GM23338 (cell line): ENCODE data around the gene SULT2A1. TPM values are rescaled to one million over a fixed set of nuclear protein-coding genes. Genes with fewer than 3 reads are reported as not detected.

ENCODE experiments used
- ATAC-seq: fragments of 200-7000 bp; cut with Tn5 transposase; 3 replicates; pipeline ENCODE4 v1.9.1; 2020
- DNase-seq: peaks from one replicate; pipeline ENCODE4 v3.0.0-alpha.2; 2015; ENCODE audit warnings: low spot score
- H2AFZ ChIP-seq: fragments of 200-600 bp; sonication (generic); 2 replicates; pipeline ENCODE4 v1.8.0; 2016; ENCODE audit warnings: antibody characterized with exemption, mild to moderate bottlenecking, moderate library complexity
- H3F3A ChIP-seq: fragments of 200-600 bp; sonication (generic); replicated peaks from 2 replicates; pipeline ENCODE4 v1.8.0; 2017; ENCODE audit warnings: antibody characterized with exemption, mixed run types, low read depth
- H3K27ac ChIP-seq: fragments of 200-600 bp; sonication (generic); 2 replicates; pipeline ENCODE4 v1.6.1; 2016; ENCODE audit warnings: low read depth
- H3K27me3 ChIP-seq: fragments of 200-600 bp; sonication (generic); 2 replicates; pipeline ENCODE4 v1.8.0; 2016; ENCODE audit warnings: mild to moderate bottlenecking, mixed run types, moderate library complexity; ENCODE audit not compliant: insufficient read depth
- H3K36me3 ChIP-seq: fragments of 200-600 bp; sonication (generic); 2 replicates; pipeline ENCODE4 v1.8.0; 2016; ENCODE audit warnings: mild to moderate bottlenecking; ENCODE audit not compliant: insufficient read depth
- H3K4me1 ChIP-seq: fragments of 200-600 bp; sonication (generic); 2 replicates; pipeline ENCODE4 v1.8.0; 2016; ENCODE audit warnings: mild to moderate bottlenecking, moderate library complexity; ENCODE audit not compliant: insufficient read depth
- H3K4me2 ChIP-seq: fragments of 200-600 bp; sonication (generic); 2 replicates; pipeline ENCODE4 v1.7.1; 2017; ENCODE audit warnings: mixed run types
- H3K4me3 ChIP-seq: fragments of 200-600 bp; sonication (generic); 2 replicates; pipeline ENCODE4 v1.6.1; 2016; ENCODE audit warnings: mixed run types
- H3K79me2 ChIP-seq: fragments of 200-600 bp; sonication (generic); replicated peaks from 2 replicates; pipeline ENCODE4 v1.8.0; 2017; ENCODE audit warnings: mild to moderate bottlenecking; ENCODE audit not compliant: insufficient read depth
- H3K9me2 ChIP-seq: fragments of 200-600 bp; sonication (generic); 2 replicates; pipeline ENCODE4 v1.8.0; 2017; ENCODE audit not compliant: insufficient read depth
- H4K20me1 ChIP-seq: fragments of 200-600 bp; sonication (generic); replicated peaks from 2 replicates; pipeline ENCODE4 v1.8.0; 2017; ENCODE audit warnings: mild to moderate bottlenecking; ENCODE audit not compliant: insufficient read depth
- H3K27ac Mint-ChIP-seq: 2 replicates; pipeline ENCODE4 v1.8.0; 2020; ENCODE audit warnings: inconsistent platforms, mild to moderate bottlenecking, moderate library complexity, mixed read lengths
- H3K27me3 Mint-ChIP-seq: 3 replicates; pipeline ENCODE4 v1.8.0; 2022; ENCODE audit warnings: low read depth, mild to moderate bottlenecking, moderate library complexity, mixed read lengths, inconsistent platforms; ENCODE audit not compliant: insufficient read depth, poor library complexity
- H3K36me3 Mint-ChIP-seq: 3 replicates; pipeline ENCODE4 v1.8.0; 2021; ENCODE audit warnings: low read depth, mild to moderate bottlenecking, inconsistent platforms, moderate library complexity, mixed read lengths
- H3K4me1 Mint-ChIP-seq: 3 replicates; pipeline ENCODE4 v1.8.0; 2020; ENCODE audit warnings: mild to moderate bottlenecking, inconsistent platforms, mixed read lengths
- H3K4me3 Mint-ChIP-seq: 3 replicates; pipeline ENCODE4 v1.8.0; 2021; ENCODE audit warnings: moderate library complexity, mild to moderate bottlenecking, inconsistent platforms, mixed read lengths
- H3K9me3 Mint-ChIP-seq: 3 replicates; pipeline ENCODE4 v1.8.0; 2020; ENCODE audit warnings: moderate library complexity, mild to moderate bottlenecking, inconsistent platforms, mixed read lengths
- CREB1 ChIP-seq: fragments of 250-450 bp; sonication (Bioruptor Pico); IDR thresholded peaks from 2 replicates; pipeline ENCODE4 v1.5.0; 2020; ENCODE audit warnings: low read depth, mild to moderate bottlenecking, moderate library complexity
- CTCF ChIP-seq, 2 experiments: fragments of 200-600 bp in 1 of 2; sonication (generic) in 1 of 2; conservative IDR thresholded peaks; 2 replicates each; pipeline versions ENCODE4 v1.5.1 to v1.6.1; 2016 to 2017; ENCODE audit warnings: antibody characterized with exemption in 2 of 2, low read depth in 2 of 2, mild to moderate bottlenecking in 2 of 2, moderate library complexity in 1 of 2
- EZH2 ChIP-seq: fragments of 200-600 bp; sonication (generic); IDR thresholded peaks from one replicate; pipeline ENCODE4 v1.8.0; 2017; ENCODE audit warnings: antibody characterized with exemption, mild to moderate bottlenecking, low read depth; ENCODE audit not compliant: unreplicated experiment
- EZH2phosphoT487 ChIP-seq: fragments of 200-600 bp; sonication (generic); IDR thresholded peaks from one replicate; pipeline ENCODE4 v1.8.1; 2018; ENCODE audit warnings: antibody characterized with exemption; ENCODE audit not compliant: unreplicated experiment
- JUNB ChIP-seq: IDR thresholded peaks from one replicate; pipeline ENCODE4 v1.6.1; 2016; ENCODE audit warnings: antibody characterized with exemption; ENCODE audit not compliant: unreplicated experiment
- NANOG ChIP-seq: IDR thresholded peaks from 2 replicates; pipeline ENCODE4 v1.6.1; 2016; ENCODE audit warnings: antibody characterized with exemption, borderline replicate concordance
- POLR2AphosphoS5 ChIP-seq: IDR thresholded peaks from 2 replicates; pipeline ENCODE4 v1.6.1; 2016; ENCODE audit warnings: antibody characterized with exemption, low read depth
- REST ChIP-seq: IDR thresholded peaks from one replicate; pipeline ENCODE4 v1.6.1; 2018; ENCODE audit warnings: antibody characterized with exemption; ENCODE audit not compliant: unreplicated experiment
- STAT1 ChIP-seq: IDR thresholded peaks from one replicate; pipeline ENCODE4 v1.6.1; 2016; ENCODE audit warnings: antibody characterized with exemption; ENCODE audit not compliant: unreplicated experiment
- ZNF114 ChIP-seq: fragments of 250-450 bp; sonication (Bioruptor Pico); IDR thresholded peaks from 2 replicates; pipeline ENCODE4 v1.5.0; 2020; ENCODE audit warnings: mild to moderate bottlenecking, moderate library complexity
- ZNF331 ChIP-seq: fragments of 250-450 bp; sonication (Bioruptor Pico); IDR thresholded peaks from 2 replicates; pipeline ENCODE4 v1.5.0; 2020; ENCODE audit warnings: low read depth, mild to moderate bottlenecking, moderate library complexity
- ZNF462 ChIP-seq: fragments of 250-450 bp; sonication (Bioruptor Pico); IDR thresholded peaks from 2 replicates; pipeline ENCODE4 v1.5.0; 2020; ENCODE audit warnings: mild to moderate bottlenecking, moderate library complexity
- polyA plus RNA-seq: library from polyadenylated mRNA; unstranded; fragments of >200 nt; fragmentation: Nextera tagmentation; extraction: Ambion mirVana; gene quantifications from 2 replicates; pipeline ENCODE4 v1.2.1, GENCODE V29; 2016
- total RNA-seq: library from RNA; depleted of rRNA; stranded (reverse); fragments of >200 nt; shearing (Covaris generic); gene quantifications from 2 replicates; pipeline ENCODE4 v1.2.3, GENCODE V29; 2014
- TF ChIP-seq, protein P1 (sequence below): IDR thresholded peaks from 2 replicates; pipeline ENCODE4 v1.6.1; 2016; ENCODE audit warnings: antibody characterized with exemption

SULT2A1 gene
- total and polyA plus RNA-seq, 2 experiments from 2014 or later = not detected

GRCh38 chr19:47848425-47848822 is 37.7 kb downstream of the SULT2A1 start:
- no peaks in the 10 kb centered on the region for H3K27me3 ChIP-seq
- H3K27ac Mint-ChIP-seq = peak overlapping the region; percentile 96
- H3K27ac ChIP-seq = peak overlapping the region; percentile 98
- H3K9me2 ChIP-seq = no peaks in the 10 kb centered on the region
- no peaks in the 10 kb centered on the region for H3K36me3 ChIP-seq
- peak overlapping the region; percentile 79 for H2AFZ ChIP-seq
- DNase-seq (no peak), ATAC-seq (no peak)
- peak overlapping the region; percentile 64 for H3K4me3 Mint-ChIP-seq
- H3K9me3 Mint-ChIP-seq = peaks cover 3% of the 10 kb centered on the region; the same call in 1 of the 3 replicates
- peaks cover 33% of the 10 kb centered on the region for H3K4me1 Mint-ChIP-seq
- no peaks in the 10 kb centered on the region for H3K79me2 ChIP-seq
- no peak for TF ChIP-seq EZH2phosphoT487
- TF ChIP-seq CREB1 (CRISPR knock-in tag) = no peak
- TF ChIP-seq EZH2 = no peak
- TF ChIP-seq STAT1 = no peak
- TF ChIP-seq, protein P1, sequence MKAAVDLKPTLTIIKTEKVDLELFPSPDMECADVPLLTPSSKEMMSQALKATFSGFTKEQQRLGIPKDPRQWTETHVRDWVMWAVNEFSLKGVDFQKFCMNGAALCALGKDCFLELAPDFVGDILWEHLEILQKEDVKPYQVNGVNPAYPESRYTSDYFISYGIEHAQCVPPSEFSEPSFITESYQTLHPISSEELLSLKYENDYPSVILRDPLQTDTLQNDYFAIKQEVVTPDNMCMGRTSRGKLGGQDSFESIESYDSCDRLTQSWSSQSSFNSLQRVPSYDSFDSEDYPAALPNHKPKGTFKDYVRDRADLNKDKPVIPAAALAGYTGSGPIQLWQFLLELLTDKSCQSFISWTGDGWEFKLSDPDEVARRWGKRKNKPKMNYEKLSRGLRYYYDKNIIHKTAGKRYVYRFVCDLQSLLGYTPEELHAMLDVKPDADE = no peak
- TF ChIP-seq REST = no peak
- no peak for TF ChIP-seq ZNF331
- no peak for TF ChIP-seq NANOG
- TF ChIP-seq CTCF (conservative IDR thresholded peaks at IDR 0.05; ENCODE audit: low read depth in 2 of 2) = no peak
- no peak for TF ChIP-seq ZNF114
- no peak for TF ChIP-seq POLR2AphosphoS5
- TF ChIP-seq JUNB = no peak
- TF ChIP-seq ZNF462 (CRISPR knock-in tag) = no peak
- peaks cover 20% of the 10 kb centered on the region for H3K4me1 ChIP-seq
- H3K27me3 Mint-ChIP-seq = peaks cover 24% of the 10 kb centered on the region
- H3K36me3 Mint-ChIP-seq = peaks cover 3% of the 10 kb centered on the region; the same call in 1 of the 3 replicates
- peaks cover 9% of the 10 kb centered on the region; the same call in 1 of the 2 replicates for H3F3A ChIP-seq
- peak overlapping the region; percentile 78 for H3K4me2 ChIP-seq
- H4K20me1 ChIP-seq = no peaks in the 10 kb centered on the region
- peak overlapping the region; percentile 53 for H3K4me3 ChIP-seq
